ENCODE measurements around the gene NSMCE1. TPM values are rescaled to one million over a fixed set of nuclear protein-coding genes. Genes with fewer than 3 reads are reported as not detected.

Gene NSMCE1
- total RNA-seq, result 10 to 100 TPM; 44.4 to 44.7 TPM
- long read RNA-seq, transcript NSMCE1-201 (8 exons, 1,067 nt), result major isoform, 19 of 33 reads
- long read RNA-seq, partial matches to known transcripts, result 2 of 33 reads
- long read RNA-seq, other reads (novel, unspliced or antisense), result 12 of 33 reads

GRCh38 chr16:27268376-27269299 lies at the start of gene NSMCE1:
TSS of gene NSMCE1 (minus strand) at chr16:27268772. CDS start at chr16:27257570, 11,202 bp downstream.
- intact Hi-C loops (cut with DNase I, micrococcal nuclease), result loop anchor here in 1 of 2 donors (10.0 kb wide), 1 partner anchor 46 kb away; the partner anchor contains the start of gene IL4R
- ATAC-seq, result peak; percentile 100
- DNase-seq, result peak; percentile 98 to 99

- DNase-seq (no peak), ATAC-seq (no peak)
- intact Hi-C loops (cut with DNase I, micrococcal nuclease), result loop anchor here in 1 of 2 donors (10.0 kb wide), 1 partner anchor 53 kb away; the partner anchor contains the start of gene NSMCE1
Observed at GRCh38 chr16:27317738-27318391, 49.3 kb upstream of the NSMCE1 start.

DNA sequence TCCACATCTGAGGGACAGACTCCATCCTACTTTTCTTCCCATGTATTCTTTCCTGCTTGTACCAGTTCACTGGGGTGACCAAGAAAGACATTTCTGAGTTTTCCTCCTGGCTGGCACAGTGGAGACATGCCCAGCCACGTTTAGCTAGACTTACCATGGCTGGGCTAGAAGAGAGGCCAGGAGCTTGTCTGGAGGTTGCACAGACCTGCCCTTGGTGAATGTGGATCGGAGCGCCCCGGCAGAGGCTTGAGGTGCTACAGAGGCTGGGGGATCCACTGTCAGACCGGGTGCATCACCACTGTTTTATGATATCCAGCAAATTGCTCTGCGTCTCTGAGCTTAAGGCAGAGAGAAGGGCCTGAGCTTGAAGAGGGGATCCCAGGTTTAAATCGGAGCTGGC lies 48.7 kb upstream of the NSMCE1 start:
- DNase-seq (peak in 1 of 2 donors; percentile 22), ATAC-seq (no peak)
- intact Hi-C loops (cut with DNase I, micrococcal nuclease), result loop anchor here in 1 of 2 donors (10.0 kb wide), 1 partner anchor 53 kb away; the partner anchor contains the start of gene NSMCE1

- DNase-seq (peak in 1 of 2 donors; percentile 30), ATAC-seq (no peak)
- intact Hi-C loops (cut with DNase I, micrococcal nuclease), result loop anchor here in 1 of 2 donors (10.0 kb wide), 1 partner anchor 51 kb away; the partner anchor contains the start of gene NSMCE1
Observed at GRCh38 chr16:27316038-27316680, 47.6 kb upstream of the NSMCE1 start.

DNA sequence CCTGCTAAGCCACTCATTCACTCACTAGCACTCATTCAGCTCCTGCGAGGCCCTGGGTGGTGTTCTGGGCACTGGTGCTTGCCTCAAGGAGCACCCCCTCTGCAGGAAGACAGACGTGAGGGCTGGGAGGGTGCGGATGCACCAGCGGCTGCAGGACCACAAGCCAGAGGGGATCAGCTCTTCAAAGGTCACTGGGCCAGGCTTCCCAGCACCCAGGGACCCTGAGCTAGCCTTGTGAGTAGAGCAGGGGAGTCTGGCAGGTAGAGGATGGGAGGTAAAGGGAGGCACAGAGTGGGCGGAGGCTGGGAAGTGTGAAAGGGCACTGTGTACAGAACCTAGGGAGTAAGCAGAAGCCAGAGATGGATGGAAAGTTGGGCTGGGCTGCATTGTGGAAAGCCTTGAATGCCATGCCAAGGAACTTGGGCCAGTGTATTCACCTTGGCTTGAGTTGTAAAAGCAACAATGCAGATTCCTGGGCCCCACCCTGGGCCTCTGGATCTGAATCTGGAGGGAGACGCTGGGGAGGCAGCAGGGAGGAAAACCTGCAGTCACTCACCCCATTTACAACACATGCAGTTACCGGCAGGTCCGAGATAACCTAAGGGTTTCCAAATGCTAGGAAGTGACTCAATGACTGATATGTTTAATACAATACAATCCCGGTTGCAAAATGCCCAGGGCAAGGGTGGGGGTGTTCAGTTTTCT lies 46.9 kb upstream of the NSMCE1 start:
- intact Hi-C loops (cut with DNase I, micrococcal nuclease), result loop anchor here in 1 of 2 donors (10.0 kb wide), 1 partner anchor 51 kb away; the partner anchor contains the start of gene NSMCE1
- ATAC-seq, result peak; percentile 14
- peak; percentile 53 to 62 for DNase-seq

- ATAC-seq (no peak), DNase-seq (no peak)
- intact Hi-C loops (cut with DNase I, micrococcal nuclease), result loop anchor here in 1 of 2 donors (10.0 kb wide), 1 partner anchor 50 kb away; the partner anchor contains the start of gene NSMCE1
Observed at GRCh38 chr16:27314986-27315332, 46.4 kb upstream of the NSMCE1 start.

DNA sequence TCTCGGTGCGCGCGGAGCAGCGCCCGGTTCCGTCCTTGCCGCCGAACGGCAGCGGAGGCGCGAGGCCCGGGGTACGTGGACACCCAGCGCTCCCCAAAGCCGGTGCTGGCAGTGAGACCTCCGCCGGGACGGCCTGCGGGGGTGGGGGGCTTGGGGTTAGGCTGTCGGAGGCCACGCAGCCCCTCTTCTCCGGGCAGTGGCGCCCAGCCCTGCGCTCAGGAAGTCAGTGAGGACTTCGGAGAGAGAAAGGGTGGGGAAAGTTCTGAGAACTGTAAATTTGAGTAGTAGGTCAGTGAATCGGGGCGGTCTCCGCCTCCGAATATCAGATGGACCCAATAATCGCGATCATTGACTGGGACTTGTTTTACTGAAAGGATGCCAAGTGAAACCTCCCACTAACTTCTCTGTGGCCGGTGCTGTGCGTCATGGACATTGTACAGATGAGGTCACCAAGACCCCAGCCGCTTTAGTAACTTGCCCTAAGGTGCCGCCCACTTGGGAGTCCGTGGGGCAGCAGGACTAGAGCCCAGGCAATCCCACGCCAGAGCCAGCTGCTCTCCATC lies 45.7 kb upstream of the NSMCE1 start:
- ATAC-seq (peak; percentile 36), DNase-seq (peak; percentile 60 to 74)
- intact Hi-C loops (cut with DNase I, micrococcal nuclease), result loop anchor here in 1 of 2 donors (10.0 kb wide), 1 partner anchor 49 kb away; the partner anchor contains the start of gene NSMCE1

DNA sequence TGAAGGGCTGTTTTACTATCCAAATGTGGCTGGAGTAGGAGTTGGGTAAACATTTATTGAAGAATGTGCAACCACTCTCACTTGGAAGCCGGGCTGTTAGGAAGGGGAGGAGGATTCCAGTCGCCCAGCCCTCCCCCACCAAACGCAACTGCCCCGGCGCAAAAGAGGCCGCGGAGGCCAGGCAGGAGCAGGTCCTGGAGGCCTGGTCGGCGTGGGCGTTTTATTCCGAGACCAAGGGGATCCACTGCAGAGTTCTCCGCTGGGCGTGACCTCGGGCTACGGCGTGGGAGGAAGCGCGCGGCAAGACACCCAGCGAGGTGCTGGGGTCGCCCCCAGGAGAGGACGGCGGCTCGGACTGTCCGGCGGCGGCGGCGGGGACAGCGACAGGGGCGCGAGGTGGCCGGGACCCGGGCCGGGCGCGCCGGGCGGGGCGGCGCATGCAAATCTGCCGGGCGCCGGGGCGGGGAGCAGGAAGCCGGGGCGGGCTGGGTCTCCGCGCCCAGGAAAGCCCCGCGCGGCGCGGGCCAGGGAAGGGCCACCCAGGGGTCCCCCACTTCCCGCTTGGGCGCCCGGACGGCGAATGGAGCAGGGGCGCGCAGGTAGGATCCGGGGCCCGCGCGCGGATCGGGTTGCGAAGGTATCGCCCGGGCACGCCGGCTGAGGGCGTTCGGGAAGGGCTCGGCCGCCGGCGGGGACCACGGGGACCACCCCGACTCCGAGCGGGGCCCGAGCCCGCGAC lies 45.0 kb upstream of the NSMCE1 start, which contains the start of gene IL4R:
Gene IL4R (plus strand): TSS at position 553 of the 739 bp plus-strand sequence. CDS start 26,230 bp downstream, outside the sequence.
- peak; percentile 76 for ATAC-seq
- peak; percentile 76 to 85 for DNase-seq
- intact Hi-C loops (cut with DNase I, micrococcal nuclease), result loop anchor here in 1 of 2 donors (10.0 kb wide), 1 partner anchor 49 kb away; the partner anchor contains the start of gene NSMCE1

- intact Hi-C loops (cut with DNase I, micrococcal nuclease), result loop anchor here in 1 of 2 donors (10.0 kb wide), 1 partner anchor 48 kb away; the partner anchor contains the start of gene NSMCE1
- no peak for ATAC-seq
- peak in 1 of 2 donors; percentile 22 for DNase-seq
Observed at GRCh38 chr16:27312580-27313421, 44.2 kb upstream of the NSMCE1 start.

GRCh38 chr16:27311897-27312303 lies 43.3 kb upstream of the NSMCE1 start:
- ATAC-seq (peak; percentile 4), DNase-seq (peak in 1 of 2 donors; percentile 19)
- intact Hi-C loops (cut with DNase I, micrococcal nuclease), result loop anchor here in 1 of 2 donors (10.0 kb wide), 1 partner anchor 47 kb away; the partner anchor contains the start of gene NSMCE1

- peak in 1 of 2 donors; percentile 22 for DNase-seq
- no peak for ATAC-seq
- intact Hi-C loops (cut with DNase I, micrococcal nuclease), result loop anchor here in 1 of 2 donors (10.0 kb wide), 1 partner anchor 47 kb away; the partner anchor contains the start of gene NSMCE1
Observed at GRCh38 chr16:27311448-27311830, 42.9 kb upstream of the NSMCE1 start.

GRCh38 chr16:27310576-27311447 lies 42.2 kb upstream of the NSMCE1 start:
- peak in 1 of 2 donors; percentile 12 for DNase-seq
- no peak for ATAC-seq
- intact Hi-C loops (cut with DNase I, micrococcal nuclease), result loop anchor here in 1 of 2 donors (10.0 kb wide), 1 partner anchor 46 kb away; the partner anchor contains the start of gene NSMCE1

- no peak for DNase-seq
- intact Hi-C loops (cut with DNase I, micrococcal nuclease), result no loop called here
- no peak for ATAC-seq
Observed at GRCh38 chr16:27308792-27309191, 40.2 kb upstream of the NSMCE1 start.

DNA sequence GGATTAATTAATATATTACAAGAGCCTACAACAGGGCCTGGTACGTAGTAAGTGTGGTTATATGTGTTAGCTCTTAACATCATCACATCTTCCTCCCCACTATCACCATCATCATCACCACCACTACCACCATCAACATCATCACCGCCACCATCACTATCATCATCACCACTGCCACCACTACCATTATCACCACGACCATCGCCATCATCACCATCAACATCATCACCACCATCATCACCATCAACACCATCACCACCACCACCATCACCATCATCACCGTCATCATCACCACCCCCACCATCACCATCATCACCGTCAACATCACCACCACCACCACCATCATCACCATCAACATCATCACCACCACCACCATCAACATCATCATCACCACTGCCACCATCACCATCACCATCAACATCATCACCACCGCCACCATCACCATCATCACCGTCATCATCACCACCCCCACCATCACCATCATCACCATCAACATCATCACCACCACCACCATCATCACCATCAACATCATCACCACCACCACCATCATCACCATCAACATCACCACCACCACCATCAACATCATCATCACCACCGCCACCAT lies 37.4 kb upstream of the NSMCE1 start:
- ATAC-seq (no peak), DNase-seq (peak in 1 of 2 donors; percentile 1)
- intact Hi-C loops (cut with DNase I, micrococcal nuclease), result no loop called here
